Measurements from ENCODE around the gene CCL23. TPM values are rescaled to one million over a fixed set of nuclear protein-coding genes. Genes with fewer than 3 reads are reported as not detected.

CCL23 gene
- total and polyA plus RNA-seq, 4 donors = 1.9 to 24.4 (median 6.3) TPM

GRCh38 chr17:36049643-36050042 lies 31.9 kb upstream of the CCL23 start:
- no peaks in the 10 kb centered on the region for H3K4me1 ChIP-seq (ENCODE audit: control insufficient read depth in 4 of 4, insufficient read depth in 4 of 4, low read length in 3 of 4)
- whole genome bisulfite sequencing = 97% methylated on average over 2 of the region's 2 CpGs
- no peaks in the 10 kb centered on the region for H3K27me3 ChIP-seq (ENCODE audit: control insufficient read depth in 4 of 4, insufficient read depth in 4 of 4, low read length in 3 of 4)
- TF ChIP-seq YY1 (IDR thresholded peaks at IDR 0.05) (no peak), FOXA2 (IDR thresholded peaks at IDR 0.05) (no peak), TAF1 (conservative IDR thresholded peaks at IDR 0.05) (no peak), CTCF (IDR thresholded peaks at IDR 0.05; ENCODE audit: low read depth, low read length, missing input control) (no peak), JUND (IDR thresholded peaks at IDR 0.05) (no peak), ZBTB33 (IDR thresholded peaks at IDR 0.05) (no peak), ATF3 (IDR thresholded peaks at IDR 0.05) (no peak), RXRA (IDR thresholded peaks at IDR 0.05) (no peak), GABPA (IDR thresholded peaks at IDR 0.05 in 1 of 2, conservative IDR thresholded peaks at IDR 0.05 in 1 of 2) (no peak), EGR1 (IDR thresholded peaks at IDR 0.05; ENCODE audit: low read depth in 2 of 2) (no peak), NR2F2 (IDR thresholded peaks at IDR 0.05) (no peak), FOXA1 (IDR thresholded peaks at IDR 0.05) (no peak), HNF4G (IDR thresholded peaks at IDR 0.05) (no peak), MAX (IDR thresholded peaks at IDR 0.05) (no peak), SP1 (IDR thresholded peaks at IDR 0.05) (no peak), REST (IDR thresholded peaks at IDR 0.05) (no peak), HNF4A (conservative IDR thresholded peaks at IDR 0.05) (no peak), RAD21 (IDR thresholded peaks at IDR 0.05) (no peak)
- no peak overlapping the region for H3K27ac ChIP-seq (ENCODE audit: low read depth in 1 of 2, low read length in 2 of 2)
- no peak for DNase-seq (ENCODE audit: low spot score)
- H3K9ac ChIP-seq (ENCODE audit: low read depth in 1 of 2, low read length in 2 of 2) = no peak overlapping the region
- H3K9me3 ChIP-seq (ENCODE audit: control insufficient read depth in 4 of 4, low read length in 3 of 4) = peaks cover 0 to 4% (median under 1%) of the 10 kb centered on the region in 4 donors
- peaks cover 0 to 3% (median 0%) of the 10 kb centered on the region in 4 donors for H3K36me3 ChIP-seq (ENCODE audit: control insufficient read depth in 4 of 4, insufficient read depth in 3 of 4, low read depth in 1 of 4, low read length in 3 of 4)
- no peak overlapping the region for H3K4me3 ChIP-seq (ENCODE audit: low read depth in 1 of 3, low read length in 3 of 3)
